Medulla oblongata (tissue), 1 donor: ENCODE data around the gene SCN2B.

Experiments used
- DNase-seq: peaks from one replicate; pipeline ENCODE4 v3.0.0-alpha.2; 2015; ENCODE audit errors: extremely low spot score

Gene SCN2B

DNA sequence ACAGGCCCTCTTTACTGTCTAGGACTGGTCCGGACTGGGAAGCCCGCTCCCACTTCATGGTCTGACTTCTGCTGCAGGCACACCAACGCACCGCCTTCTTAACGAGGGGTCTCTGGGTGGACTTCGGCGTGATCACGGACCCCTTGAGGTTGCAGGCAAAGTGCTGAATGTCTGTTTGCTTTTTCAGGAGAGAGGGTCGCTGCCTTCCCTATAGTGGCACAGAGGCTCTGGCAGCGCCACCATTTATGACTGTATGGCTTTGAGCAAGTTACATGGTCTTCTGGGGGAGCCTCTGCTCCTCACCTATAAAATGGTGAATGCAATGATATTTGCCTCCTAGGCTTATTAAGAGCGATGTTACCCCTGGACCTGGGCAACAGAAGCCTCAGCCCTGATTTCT is 22.5 kb downstream of the SCN2B start:
- DNase-seq, result no peak

DNA sequence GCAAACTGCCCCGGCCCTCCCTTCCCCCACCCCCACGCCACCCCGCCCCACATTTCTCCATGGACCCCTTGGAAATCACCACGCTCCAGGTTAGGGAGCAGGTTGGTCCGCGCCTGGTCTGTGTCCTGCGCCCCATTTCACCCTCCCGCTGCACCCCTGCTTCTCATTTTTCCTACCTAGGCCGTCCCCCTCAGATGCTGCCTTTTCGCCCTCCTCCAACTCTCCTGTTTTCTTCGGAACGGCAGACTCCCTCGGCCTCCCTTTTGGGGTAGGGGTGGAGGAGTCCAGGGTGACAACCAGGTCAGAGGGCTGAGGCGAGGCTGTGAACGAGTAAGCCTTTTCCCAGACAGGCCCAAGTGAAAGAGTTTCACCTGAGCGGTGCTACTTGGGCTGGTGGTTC is 22.9 kb downstream of the SCN2B start:
- no peak for DNase-seq

DNA sequence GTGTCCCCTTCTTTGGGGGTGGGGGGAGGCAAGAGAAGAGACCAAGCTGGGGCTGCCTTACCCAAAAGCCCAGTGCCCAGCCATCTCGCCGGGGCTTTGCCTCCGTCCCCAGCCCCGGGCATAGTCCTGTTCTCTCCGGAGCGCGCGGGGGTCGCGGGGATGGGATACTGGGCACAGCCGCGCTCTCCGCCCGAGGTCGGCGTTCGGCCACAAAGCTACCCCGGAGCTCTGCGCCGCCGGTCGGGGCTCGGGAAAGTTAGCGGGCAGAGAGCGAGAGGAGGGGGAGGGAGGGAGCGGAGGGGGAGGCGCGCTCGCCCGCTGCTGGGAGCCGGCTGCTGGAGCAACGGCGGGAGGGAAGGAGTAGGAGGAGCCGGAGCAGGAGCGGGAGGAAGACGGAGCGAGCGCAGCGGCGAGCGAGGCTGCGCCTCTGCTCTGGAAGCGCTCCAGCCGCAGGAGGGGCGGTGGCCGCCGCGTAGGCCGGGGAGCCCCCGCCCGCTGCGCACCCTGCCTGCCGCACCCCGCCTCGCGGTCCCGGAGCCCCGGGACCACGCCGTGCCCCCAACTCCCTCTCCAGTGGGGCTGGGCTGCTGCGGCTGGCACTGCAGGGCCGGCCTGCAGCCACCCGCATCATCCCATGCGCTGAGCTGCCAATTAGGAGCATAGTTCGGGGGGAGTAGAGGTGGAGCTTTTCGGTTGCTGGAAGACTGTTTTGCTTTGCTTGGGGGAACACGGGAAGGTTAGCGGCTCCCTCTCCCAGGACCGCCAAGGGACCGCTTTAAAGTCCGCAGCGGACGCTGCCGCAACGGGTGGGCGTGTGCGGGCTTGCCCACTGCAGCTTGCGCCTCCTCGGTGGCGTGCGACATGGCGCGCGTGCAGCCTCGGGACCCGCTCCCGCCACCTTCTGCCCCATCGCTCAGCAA is 23.6 kb downstream of the SCN2B start, which contains the start of gene SCN4B:
TSS of gene SCN4B (minus strand) at position 272 of the 920 bp plus-strand sequence. CDS start at position 122, 150 bp downstream.
- peak; percentile 22 for DNase-seq

DNA sequence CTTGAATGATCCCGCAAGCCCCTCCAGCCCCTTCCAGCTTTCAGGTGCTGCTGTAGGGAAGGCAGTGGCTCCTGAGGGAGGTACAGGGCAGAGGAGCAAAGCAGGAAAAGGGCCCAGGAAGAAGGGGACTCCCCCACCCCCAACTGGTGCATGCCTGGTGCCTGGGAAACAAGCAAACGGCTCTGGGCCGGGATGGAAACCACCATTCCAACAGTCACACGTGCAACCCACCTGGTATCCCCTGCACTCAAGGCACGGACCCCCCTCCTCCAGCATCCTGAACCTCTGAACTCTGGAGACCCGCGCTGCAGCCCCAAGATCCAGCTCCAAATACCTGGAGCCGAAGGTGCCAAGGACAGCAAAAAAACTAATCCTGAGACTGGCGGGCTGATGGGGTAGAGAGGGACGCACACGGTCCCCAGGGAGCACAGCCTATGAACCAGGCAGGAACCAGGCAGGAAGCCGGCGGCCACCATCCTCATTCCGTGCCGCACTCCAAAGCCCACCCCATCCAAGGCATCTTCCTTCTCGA is 24.4 kb downstream of the SCN2B start:
- DNase-seq, result no peak

DNA sequence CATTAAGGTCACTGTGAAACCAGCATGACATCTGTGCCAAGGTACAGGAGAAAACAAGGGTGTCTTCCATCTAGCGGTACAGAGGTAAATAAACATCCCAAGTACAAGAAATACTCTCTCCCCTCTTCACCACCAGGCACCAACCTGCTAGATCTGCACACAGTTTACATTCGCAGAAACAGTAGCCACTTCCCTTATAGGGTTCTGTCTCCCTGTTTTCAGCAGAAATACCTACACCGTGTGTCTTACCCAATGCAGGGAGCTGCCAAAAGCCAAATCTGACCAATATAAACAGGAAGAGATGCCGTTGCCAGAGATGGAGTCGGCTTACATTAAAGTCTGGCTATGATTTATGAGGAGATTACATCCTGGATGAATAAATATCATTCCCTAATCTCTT is 25.0 kb downstream of the SCN2B start:
- no peak for DNase-seq

DNA sequence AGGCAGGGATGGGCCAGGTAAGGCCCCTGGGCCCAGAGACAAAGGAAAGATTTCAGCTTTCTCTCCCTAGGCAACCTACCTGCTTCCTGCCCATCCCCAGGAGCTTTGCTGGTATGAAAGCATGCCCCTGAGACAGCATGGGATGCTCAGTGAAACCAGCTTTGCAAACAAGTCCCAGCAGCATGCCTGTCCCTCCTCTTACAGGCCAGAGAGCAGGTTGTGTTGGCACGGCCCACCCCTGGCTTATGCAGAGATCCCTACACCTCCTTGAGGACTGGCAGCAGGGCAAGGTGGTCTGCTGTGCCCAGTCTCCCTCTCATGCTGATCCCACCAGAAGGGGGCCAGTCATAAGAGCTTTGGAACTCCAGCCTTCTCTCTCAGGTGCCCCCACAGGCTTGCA is 26.9 kb downstream of the SCN2B start:
- no peak for DNase-seq

DNA sequence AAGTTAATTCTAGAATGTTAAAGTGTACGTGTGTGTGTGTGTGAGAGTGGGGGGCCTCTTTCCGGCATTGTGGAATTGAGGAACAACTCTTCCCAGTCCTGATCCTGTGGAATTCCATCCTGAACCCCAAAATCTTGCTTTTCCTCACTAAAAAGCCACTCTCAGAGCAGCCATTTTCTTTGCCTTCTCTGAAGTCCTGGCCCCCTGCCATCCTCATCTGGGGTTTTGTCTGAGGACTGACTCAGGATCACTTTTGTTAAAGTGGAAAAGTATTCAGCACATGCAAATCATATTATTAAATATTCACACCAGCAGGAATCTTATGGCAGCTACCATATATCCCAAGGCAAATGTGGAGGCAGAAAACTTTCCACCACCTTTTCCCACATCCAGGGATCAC is 27.6 kb downstream of the SCN2B start:
- DNase-seq, result no peak

DNA sequence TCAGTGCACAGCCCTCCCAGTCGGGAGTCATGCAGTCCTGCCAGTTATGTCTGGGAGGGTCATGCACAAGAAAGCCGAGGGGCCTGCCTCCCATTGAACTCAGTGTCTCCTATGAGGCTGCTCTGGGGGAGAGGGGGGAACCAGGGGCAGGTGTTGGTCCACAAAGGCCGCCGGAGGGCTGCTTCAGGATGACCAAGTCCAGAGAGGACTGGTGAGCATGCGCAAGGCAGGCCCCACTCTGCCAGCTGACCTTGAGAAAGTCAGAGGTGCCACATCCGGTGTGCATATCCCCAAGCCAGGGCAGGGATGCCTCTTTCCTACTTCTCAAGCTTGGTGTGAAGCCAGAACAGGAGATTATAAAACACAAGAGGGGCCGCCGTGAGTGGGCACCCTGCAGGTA is 28.2 kb downstream of the SCN2B start:
- no peak for DNase-seq

DNA sequence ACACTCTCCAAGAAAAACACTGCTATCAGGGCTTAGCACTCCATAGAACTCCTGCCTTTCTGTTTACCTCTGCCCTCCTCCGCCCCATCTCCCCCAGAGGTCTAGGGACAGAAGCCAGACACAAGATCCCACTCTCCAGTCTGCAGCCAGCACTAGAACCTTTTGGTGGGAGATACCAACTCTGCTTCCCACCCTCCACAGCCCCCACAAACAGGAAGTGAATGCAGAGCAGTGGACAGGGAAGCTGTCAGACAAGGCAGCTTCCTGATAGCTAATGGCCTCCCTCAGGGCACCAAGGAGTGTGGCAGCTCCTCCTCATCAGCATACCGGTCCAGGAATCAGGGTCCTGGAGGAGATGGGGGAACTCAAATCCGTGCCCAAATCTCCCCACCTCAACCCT is 28.9 kb downstream of the SCN2B start:
- DNase-seq, result no peak

DNA sequence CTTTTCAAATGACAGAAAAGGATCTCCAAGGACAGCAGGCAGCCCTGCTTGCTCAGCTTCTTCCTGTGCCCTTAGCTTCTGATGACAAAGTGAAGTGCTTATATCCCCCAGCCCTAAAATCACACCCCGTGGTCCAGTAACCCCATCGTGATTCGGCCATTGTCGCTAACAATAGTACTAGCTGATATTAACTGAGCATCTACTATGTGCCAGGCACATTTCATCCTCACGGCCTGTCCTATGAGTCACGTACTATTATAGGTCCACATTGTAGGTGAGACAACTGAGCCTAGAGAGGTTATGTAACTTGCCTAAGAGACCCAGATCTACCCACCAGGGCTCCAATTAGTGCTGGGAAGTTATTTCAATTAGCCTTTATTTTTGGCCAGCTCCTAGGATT is 29.9 kb downstream of the SCN2B start:
- no peak for DNase-seq

DNA sequence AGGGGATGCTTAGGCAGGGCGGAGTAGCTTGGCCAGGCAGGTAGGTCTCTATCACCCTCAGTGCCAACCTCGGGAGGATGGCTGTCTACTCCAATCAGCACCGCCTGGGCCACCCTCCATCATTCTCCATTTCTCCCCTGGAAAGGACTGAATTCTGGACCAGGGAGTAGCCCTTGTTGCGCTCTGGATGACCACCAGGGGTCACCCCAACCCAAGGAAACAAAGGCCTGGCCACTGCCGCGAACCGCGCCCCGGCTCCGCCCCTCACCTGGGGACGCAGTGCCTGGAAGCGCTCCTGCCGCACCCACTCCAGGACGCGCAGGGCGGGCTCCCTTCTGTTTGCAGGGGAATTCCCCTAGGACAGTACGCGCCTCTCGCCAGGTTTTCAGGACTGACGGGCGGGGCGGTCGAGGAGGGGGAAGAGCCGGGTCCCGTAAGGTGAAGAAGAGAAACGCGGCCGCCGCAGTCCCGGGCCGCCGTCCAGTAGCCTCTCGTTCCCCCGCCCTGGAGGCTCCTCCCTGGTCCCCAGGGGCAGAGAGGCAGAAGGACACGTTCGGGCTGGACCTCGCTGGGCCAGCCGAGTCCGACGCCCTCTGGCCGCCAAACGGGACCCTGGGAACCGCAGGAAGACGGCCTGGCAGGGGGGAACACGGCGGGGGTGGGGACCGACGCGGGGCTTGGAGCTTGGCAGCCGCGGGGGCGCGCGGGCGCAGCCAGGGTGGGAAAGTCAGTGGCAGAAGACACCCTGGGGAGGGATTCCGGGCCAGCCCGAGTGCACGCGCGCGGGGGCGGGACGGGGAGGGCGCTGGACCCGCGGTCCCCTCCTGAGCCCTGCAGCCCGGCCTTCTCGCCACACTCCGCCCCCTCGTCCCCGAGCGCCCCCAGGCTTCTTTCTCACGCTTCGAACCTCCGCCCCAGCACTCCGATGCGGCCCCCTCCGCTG is 30.9 kb downstream of the SCN2B start:
- peak; percentile 85 for DNase-seq

DNA sequence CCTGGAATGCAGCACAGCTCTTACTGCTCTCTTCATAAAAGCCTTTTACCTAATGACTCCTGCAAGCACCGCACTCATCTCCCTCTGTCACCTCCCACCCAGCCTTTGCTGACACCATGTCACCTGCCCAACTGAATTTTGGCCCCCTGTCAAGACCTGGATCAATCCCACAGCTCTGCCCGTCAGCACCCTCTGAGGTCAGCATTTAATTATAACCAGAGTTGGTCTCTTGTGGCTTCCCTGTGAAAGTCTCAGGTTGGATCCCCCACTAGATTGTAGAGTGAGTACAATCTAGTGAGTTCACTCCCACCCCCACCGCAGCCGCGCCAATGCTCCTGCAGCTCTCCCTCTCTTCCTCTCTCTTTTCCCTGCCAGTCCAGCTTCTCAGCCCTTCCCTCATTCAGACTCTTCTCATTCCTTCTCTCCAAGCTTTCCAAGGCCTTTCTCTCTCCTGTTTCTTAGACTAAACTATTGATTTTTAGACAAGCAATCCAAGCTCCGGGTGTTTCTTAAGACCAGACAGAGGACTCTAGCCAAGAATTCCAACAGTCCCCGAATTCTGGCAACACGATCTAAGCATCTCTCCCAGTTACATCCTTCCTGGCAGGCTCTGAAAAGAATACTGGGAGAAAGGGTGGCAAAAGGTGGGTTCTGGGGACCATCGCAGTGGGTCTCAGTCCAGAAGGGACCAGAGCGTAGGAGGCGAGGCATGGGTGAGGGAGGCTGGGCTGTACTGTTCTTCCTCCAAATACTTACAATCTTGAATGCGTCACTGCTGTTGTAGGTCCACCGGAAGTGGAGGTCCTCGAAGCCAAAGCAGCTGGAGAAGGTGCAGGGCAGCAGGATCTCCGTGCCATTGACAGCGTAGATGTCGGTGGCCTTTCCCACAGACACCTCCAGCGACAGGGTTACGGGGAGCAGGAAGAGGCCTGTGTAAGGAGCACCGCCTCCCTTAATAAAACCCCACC is 31.9 kb downstream of the SCN2B start:
- no peak for DNase-seq

DNA sequence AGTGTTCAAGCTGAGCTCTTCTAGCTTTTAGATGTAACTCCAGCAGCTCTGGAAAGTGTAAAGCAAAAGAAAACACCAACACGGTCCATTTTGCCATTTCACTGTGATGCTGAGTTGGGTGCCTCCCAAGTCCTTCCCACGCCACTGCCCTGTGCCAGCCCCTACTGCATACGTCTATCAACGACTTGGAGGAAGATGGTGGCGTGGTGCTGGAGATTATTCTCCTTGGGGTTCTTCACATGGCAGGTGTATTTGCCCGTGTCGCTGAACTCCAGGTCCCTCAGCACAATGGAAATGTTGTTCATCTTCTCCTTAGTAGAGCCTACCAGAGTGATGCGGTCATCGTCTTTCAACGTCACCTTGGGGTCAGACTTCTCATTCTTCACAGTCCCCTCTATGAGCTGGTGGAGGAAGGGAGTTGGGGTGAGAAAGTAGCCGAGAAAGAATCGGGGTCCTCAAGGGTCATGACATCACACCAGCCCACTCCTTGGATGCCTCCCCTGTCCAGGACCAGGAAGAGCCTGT is 32.7 kb downstream of the SCN2B start:
- no peak for DNase-seq

DNA sequence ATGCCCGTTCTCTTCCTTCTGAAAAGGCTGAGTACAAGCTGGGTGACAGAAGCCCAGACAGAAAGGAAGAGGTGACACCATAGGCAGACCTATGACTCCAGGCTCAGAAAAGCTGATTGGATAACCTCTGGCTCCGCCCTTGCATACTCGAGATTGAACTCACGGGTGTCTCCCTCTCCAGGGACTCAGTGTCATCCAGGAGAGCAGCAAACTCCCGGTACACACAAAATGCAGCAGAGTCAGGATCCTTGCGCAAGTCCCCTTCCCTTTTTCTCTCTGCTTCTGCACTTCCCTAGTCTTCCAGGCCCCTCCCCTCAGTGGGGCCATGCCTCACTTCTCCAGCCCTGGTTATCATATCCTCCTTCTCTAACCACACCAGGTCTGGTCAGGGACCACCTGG is 33.6 kb downstream of the SCN2B start:
- peak; percentile 58 for DNase-seq

DNA sequence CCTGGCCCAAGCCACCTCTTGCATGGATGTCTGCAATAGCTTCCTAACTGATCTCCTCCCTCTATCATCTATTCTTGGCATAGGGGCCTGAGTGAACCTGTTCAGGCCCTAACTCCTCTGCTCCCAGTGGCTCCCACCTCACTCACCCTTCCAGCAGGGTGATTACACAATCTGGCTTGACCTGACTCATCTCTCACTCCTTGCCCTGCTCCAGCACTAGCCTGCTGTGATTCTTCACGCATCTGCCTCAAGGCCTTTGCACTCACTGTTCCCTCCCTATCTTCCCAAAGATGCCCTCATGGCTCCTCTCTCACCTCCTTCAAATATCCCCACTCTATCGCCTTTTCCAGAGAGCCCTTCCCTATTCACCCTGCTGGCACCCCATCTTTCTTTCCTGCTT is 34.4 kb downstream of the SCN2B start:
- DNase-seq, result no peak

DNA sequence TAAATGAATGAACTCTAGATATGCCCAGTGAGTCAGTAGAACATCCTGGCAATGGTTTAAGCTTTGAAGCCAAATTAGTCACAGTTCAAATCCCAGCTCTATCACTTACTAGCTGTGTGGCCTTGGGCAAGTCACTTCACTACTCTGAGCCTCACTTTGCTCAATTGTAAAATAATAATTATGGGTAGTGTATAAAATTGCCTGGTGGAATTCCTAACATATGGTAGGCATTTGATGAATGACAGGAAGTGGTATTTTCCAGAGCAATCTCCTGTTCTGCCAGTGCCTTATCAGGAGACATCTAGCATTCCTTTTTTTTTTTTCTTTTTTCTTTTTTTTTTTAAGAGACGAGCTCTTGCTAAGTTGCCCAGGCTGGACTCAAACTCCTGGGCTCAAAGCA is 36.9 kb downstream of the SCN2B start:
- DNase-seq, result no peak

DNA sequence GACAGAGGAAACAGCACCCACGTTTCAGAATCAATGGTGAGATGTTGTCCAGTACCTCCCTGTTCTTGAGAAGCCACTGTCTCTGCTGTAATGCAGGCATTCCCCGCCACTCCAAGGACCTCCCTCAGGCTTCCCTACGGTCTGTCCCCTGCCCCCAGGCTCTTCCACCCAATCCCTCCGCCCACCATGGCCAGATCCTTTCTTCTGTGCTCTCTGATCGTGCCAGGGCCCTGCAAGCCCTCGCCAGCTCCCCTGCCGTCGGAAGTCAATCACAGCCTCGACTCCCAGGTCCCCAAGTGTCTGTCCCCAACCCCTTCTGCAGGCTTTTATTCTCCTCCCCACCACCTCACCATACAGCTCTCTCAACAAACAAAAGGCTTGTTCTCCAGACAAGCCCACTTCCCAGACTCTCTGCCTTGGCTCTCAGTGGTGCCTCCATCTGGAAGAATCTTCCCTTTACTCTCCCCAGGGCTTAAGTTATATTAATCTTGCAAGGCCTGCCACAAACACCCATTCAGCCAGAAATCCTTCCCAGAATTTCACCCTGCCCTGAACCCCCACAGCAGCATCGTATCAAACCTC is 37.5 kb downstream of the SCN2B start:
- DNase-seq, result no peak

DNA sequence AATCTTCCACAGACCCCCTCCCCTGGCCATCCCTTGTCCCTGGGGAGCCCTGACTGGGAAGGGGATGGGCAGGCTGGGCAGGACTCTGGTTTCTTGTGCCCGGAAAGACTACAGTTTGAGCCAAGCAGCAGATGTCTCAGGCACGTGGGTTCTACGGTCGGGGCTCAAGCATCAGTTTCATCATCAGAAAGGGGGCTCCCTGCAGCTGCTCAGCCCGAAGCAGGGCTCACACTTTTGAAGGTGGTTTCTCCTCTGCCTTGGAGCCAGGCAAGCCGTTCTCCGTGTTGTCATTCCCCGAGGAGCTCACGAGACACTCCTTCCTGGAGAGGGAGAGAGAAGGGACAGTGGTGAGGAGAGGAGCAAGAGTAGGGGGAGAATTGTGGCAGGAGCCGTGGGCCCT is 39.6 kb downstream of the SCN2B start:
- DNase-seq, result no peak

DNA sequence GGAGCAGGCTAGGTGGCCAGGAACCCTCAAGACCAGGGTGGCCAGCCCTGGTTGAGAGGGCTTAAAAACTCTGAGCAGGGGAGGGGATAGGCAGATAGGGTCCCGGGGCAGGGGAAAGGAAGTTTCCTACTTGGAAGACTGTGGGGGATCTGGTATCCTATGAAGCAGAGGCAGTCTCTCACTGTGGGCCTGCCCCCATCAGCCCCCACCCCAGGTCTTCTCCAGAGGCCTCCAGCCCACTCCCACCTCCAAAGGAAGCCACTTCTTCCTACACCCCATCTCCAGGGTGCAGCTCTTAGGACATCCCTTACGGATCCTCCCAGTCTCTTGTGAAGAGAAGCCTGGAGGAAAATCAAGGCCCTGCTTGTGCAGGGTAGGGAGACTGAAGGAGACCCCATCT is 40.1 kb downstream of the SCN2B start:
- DNase-seq, result no peak

DNA sequence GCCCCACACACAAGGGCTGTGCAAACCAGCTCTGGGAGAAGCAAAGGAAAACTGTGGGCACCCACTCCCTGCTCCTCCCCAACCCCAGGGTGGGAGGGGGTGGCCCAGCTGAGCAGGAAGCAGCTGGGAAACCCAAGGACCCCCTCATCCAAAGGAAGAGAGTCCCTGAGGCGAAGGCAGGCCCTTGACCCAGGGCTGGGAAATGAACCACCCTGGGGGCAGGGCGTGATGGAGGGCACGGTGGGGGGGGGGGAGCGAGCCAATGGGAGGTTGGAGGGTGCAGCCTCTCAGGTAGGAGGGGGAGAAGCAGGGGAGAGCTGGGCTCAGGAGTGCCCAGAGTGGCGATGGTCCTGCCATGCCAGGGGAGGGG is 40.7 kb downstream of the SCN2B start:
- DNase-seq, result no peak
